HL-60 (cell line): ENCODE data around the gene TTN.

Experiments used
- DNase-seq, 2 experiments: peaks; one replicate each; pipeline ENCODE4 v3.0.0-alpha.2; 2010 to 2020; ENCODE audit warnings: low read depth in 1 of 2, low spot score in 1 of 2
- H3K27ac ChIP-seq: fragments of 250-450 bp; sonication (Bioruptor Pico); replicated peaks from 2 replicates; pipeline ENCODE4 v1.5.1; 2020; ENCODE audit warnings: mild to moderate bottlenecking, moderate library complexity
- H3K27me3 ChIP-seq: fragments of 250-450 bp; sonication (Bioruptor Pico); 2 replicates; pipeline ENCODE4 v1.5.1; 2021; ENCODE audit warnings: mild to moderate bottlenecking, moderate library complexity; ENCODE audit not compliant: insufficient read depth, poor library complexity, severe bottlenecking
- H3K4me3 ChIP-seq: replicated peaks from 2 replicates; pipeline ENCODE4 v1.5.1; 2011; ENCODE audit warnings: mild to moderate bottlenecking, control low read depth, low read length; ENCODE audit not compliant: insufficient read depth
- CTCF ChIP-seq: IDR thresholded peaks from one replicate; pipeline ENCODE4 v1.5.1; 2011; ENCODE audit warnings: low read length, control low read depth, inconsistent platforms; ENCODE audit not compliant: insufficient read depth
- GABPA ChIP-seq: IDR thresholded peaks from 2 replicates; pipeline ENCODE4 v1.6.1; 2012; ENCODE audit warnings: low read depth
- POLR2AphosphoS5 ChIP-seq: IDR thresholded peaks from 2 replicates; pipeline ENCODE4 v1.6.1; 2012; ENCODE audit warnings: low read depth
- SPI1 ChIP-seq: IDR thresholded peaks from 2 replicates; pipeline ENCODE4 v1.6.1; 2012; ENCODE audit warnings: low read depth, mild to moderate bottlenecking, borderline replicate concordance
- TF ChIP-seq, protein P1 (sequence below): IDR thresholded peaks from 2 replicates; pipeline ENCODE4 v1.6.1; 2012; ENCODE audit warnings: low read depth; ENCODE audit not compliant: insufficient replicate concordance

The TTN gene

DNA sequence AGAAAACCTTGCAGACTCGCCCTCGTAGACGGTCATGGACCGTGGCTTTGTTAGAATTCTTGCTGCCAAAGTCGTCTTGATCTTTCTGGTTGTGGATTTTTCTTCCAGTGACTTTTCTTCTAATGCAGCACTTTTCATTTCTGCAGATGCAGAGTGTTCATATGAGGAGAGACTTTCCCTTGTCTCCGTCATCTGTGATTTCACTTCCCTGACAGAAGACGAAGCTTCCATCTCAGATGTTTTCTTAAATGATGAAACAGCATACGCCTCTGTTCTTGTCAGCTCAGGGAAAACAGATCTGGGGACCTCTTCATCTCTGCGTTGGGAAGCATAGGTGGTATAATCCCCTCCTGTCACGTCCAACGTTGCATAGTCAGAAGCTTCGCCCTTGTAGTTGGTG lies 276.1 kb downstream of the TTN start:
- no peak for DNase-seq

GRCh38 chr2:178530625-178531142 lies 276.5 kb downstream of the TTN start:
- Histone ChIP-seq H3K27me3 (no peaks in the 10 kb centered on the region), H3K27ac (peak overlapping the region; percentile 86), H3K4me3 (no peak overlapping the region)
- peak; percentile 46 to 88 for DNase-seq
- peak; percentile 69; the same call in 1 of the 2 replicates for TF ChIP-seq SPI1
- no peak for TF ChIP-seq CTCF
- TF ChIP-seq GABPA, result no peak
- TF ChIP-seq POLR2AphosphoS5, result no peak

More for the DNA sequence above, 276.1 kb downstream of the TTN start:
- TF ChIP-seq POLR2AphosphoS5, result no peak
- TF ChIP-seq, protein P1, sequence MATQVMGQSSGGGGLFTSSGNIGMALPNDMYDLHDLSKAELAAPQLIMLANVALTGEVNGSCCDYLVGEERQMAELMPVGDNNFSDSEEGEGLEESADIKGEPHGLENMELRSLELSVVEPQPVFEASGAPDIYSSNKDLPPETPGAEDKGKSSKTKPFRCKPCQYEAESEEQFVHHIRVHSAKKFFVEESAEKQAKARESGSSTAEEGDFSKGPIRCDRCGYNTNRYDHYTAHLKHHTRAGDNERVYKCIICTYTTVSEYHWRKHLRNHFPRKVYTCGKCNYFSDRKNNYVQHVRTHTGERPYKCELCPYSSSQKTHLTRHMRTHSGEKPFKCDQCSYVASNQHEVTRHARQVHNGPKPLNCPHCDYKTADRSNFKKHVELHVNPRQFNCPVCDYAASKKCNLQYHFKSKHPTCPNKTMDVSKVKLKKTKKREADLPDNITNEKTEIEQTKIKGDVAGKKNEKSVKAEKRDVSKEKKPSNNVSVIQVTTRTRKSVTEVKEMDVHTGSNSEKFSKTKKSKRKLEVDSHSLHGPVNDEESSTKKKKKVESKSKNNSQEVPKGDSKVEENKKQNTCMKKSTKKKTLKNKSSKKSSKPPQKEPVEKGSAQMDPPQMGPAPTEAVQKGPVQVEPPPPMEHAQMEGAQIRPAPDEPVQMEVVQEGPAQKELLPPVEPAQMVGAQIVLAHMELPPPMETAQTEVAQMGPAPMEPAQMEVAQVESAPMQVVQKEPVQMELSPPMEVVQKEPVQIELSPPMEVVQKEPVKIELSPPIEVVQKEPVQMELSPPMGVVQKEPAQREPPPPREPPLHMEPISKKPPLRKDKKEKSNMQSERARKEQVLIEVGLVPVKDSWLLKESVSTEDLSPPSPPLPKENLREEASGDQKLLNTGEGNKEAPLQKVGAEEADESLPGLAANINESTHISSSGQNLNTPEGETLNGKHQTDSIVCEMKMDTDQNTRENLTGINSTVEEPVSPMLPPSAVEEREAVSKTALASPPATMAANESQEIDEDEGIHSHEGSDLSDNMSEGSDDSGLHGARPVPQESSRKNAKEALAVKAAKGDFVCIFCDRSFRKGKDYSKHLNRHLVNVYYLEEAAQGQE, result no peak
- Histone ChIP-seq H3K27me3 (no peaks in the 10 kb centered on the region), H3K4me3 (no peak overlapping the region), H3K27ac (peak overlapping the region; percentile 86)

- Histone ChIP-seq H3K27me3 (no peaks in the 10 kb centered on the region), H3K27ac (peak overlapping the region; percentile 86), H3K4me3 (no peak overlapping the region)
- TF ChIP-seq, protein P1, result no peak
- no peak for TF ChIP-seq CTCF
- TF ChIP-seq GABPA, result no peak
- TF ChIP-seq SPI1, result no peak
- TF ChIP-seq POLR2AphosphoS5, result no peak
- DNase-seq, result peak; percentile 10 to 66
Observed at GRCh38 chr2:178530131-178530530, 277.1 kb downstream of the TTN start.

- no peak for DNase-seq
- H3K4me3 ChIP-seq, result no peak overlapping the region
Observed at GRCh38 chr2:178529194-178529593, 278.0 kb downstream of the TTN start.

More at GRCh38 chr2:178529194-178529593, 278.0 kb downstream of the TTN start:
- H3K27me3 ChIP-seq, result no peaks in the 10 kb centered on the region
- H3K27ac ChIP-seq, result peak overlapping the region; percentile 86
- TF ChIP-seq, protein P1, result no peak
